LHCN-M2 (cell line): ENCODE results near the gene SPATA13. TPM values are rescaled to one million over a fixed set of nuclear protein-coding genes. Genes with fewer than 3 reads are reported as not detected.

Experiments used
- DNase-seq: peaks from one replicate; pipeline ENCODE4 v3.0.0-alpha.2; 2012; ENCODE audit warnings: low read depth
- total RNA-seq: library from RNA; depleted of rRNA; stranded (reverse); fragments of >200 nt; gene quantifications from 2 replicates; pipeline ENCODE4 v1.2.3, GENCODE V29; 2014

SPATA13 gene
- total RNA-seq, 1 experiment from 2014 or later, result 12.1 TPM

DNA sequence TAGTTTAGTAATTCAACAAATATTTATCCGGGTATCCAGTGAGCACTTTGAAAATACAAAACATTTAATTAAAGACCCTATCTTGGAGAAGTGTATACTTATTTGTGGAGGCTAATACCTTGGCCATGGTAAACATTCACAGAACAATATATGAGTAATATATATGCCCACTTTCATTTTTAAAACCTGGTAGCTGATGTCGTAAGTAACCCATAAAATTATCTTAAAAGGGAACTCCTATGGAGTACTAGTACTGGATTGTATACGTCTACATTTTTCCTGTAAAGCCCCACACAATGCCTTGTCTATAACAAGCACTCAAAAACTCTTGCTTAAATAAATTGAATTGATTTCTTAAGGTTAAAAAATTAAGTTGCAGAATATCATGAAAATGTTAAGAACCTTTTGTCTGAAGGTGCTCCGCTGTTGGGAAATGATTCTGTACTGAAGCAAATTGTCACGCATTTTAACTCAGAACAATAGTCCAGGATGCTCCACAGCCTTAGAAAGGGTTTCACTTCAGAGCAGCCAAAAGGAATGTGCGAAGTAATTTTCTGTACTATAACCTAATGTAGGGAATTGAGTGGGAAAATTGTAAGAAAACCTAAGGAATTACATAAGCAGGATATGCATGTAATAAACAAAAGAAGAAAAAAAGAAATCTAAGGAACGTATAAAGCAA lies 90.0 kb downstream of the SPATA13 start:
- no peak for DNase-seq

DNA sequence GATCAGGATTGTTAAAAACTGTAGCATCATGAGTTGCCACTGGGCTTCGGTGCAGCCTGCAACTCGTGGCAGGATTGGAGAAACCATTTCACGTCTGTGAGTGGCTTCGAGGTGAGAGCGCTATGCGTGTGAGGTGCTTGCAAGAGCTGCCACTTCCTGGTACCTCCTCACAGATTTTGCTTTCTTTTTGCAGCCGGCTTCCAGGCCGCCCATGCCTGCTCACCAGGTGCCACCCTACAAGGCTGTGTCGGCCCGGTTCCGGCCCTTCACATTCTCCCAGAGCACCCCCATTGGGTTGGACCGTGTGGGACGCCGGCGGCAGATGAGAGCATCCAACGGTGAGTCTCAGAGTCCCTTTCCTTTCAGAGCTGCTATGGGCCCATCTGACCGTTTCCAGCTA lies 91.0 kb downstream of the SPATA13 start:
- DNase-seq, result no peak

DNA sequence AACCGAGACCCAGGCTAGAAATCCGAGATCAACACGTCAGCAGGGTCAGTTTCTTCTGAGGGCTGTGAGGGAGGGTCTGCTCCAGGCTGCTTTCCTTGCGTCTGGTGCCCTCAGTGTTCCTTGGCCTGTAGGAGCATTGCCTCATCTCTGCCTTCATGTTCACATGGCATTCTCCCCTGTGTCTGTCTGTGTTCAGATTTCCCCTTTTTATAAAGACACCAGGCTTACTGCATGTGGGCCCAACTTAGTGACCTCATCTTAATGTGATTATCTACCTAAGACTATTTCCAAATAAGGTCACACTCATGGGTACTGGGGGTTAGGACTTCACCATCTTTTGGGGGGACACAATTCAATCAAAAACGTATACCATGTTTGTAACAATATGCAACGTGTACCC lies 91.6 kb downstream of the SPATA13 start:
- DNase-seq, result no peak

DNA sequence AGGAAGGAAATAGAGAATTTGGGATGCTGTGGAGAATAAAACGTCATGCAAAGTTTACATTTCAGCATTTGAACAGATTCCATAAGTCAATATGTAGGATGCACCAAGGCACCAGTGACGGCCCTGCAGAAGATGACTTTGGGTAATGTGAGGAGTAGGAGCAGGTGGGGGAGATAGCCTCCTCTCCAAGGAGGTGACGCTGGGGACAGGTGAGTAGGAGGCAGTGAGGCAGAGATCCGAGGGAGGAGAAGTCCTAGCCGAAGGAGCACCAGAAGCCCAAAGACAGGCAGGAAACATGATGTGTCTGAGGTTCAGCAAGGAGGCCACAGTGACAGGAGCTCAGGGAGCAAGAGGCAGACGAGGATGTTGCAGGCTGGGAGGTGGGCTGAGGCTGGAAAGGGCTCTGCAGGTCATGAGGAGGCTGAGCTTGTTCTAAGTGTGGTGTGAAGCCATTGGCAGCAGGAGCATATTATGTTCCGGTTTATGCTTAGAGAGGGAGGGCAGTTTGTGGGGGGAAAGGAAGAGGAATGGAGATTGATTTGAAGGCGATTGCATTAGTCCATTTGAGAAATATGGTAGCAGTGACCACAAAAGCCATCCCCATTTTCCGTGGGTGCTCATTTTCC lies 93.1 kb downstream of the SPATA13 start:
- no peak for DNase-seq

DNA sequence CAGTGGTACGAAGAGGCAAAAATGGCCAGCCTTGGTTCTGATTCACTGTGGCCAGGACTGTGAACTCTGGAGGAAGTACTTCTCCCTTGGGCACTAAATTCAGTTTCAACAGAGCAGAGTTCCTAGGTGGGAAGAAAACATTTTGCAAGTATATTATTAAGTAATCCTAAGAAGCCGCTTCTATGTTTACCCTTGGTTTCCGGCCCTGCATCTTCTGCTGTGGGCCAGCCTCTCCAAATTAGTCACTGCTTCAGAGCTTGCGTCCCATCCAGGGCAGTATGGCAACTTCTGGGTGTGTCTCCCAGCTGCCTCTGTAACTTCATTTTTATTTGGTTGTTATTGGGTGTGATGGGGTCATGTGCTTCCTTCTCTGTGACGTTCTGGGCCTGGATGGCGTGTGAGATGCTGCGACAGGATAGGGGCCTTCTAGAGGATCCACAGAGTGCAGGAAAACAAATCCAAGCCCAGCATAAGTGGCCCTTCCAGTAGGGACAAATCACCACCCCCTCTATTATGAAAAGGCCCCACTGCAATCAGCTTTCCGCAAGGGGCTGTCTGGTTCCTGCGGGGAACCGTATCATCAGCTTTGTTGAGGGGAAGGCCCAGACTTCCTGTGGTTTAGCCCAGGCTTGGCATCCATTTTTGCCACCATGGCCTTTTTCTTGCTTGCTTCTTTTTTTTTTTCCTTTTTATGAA lies 93.8 kb downstream of the SPATA13 start:
- no peak for DNase-seq

DNA sequence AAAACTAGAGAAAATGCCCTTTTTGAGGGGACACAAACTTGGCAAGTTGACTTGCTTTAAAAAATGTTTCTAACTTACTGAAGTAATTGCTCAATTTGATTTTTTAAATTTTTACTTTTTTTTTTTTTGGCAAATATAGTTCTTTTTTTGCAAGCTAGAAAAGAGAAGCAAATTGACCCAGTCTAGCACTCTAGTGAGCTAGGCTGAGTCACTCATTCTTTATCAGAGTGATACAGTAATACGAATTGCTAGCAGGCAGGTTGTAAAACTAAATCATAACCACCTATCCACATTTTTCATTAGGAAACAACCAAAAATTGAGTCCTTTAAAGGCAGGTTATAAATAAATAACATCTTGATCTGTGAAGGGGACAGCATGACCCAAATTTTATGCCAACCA lies 97.0 kb downstream of the SPATA13 start:
- DNase-seq, result no peak

DNA sequence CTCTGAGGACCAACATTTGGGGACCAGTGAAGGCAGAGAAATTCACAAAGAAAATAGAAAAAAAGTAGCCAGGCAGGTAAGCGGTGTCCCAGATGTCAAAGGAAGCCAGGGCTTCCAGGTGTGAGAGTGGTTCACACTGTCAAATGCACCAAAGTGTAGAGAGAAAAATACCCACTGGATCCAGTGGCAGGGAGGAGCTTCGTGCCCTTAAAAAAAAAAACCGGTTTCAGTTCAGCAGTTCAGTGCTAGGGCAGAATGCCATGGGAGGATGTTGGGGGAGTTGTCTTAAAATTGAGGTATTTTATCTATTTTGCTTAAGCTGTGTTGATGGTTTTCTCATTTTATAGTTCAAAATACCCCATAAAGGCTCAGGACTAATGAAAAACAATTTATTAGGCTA lies 101.0 kb downstream of the SPATA13 start:
- no peak for DNase-seq

DNA sequence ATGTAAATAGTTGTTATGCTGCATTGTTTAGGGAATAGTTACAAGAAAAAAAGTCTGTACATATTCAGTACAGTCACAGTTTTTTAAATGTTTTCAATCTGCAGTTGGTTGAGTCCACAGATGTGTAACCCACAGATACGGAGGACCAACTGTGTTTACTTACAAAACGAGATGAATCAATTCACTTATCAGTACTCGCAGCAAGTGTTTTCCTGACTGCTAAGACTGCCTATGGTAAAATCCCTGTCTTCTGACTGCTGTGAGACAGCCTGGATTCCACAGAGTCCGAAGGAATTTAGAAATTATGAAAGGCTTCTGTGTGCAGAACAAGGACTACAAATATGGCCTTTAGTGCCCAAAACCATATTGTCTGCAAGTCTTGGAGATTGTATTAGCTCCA lies 103.1 kb downstream of the SPATA13 start:
- DNase-seq, result no peak

DNA sequence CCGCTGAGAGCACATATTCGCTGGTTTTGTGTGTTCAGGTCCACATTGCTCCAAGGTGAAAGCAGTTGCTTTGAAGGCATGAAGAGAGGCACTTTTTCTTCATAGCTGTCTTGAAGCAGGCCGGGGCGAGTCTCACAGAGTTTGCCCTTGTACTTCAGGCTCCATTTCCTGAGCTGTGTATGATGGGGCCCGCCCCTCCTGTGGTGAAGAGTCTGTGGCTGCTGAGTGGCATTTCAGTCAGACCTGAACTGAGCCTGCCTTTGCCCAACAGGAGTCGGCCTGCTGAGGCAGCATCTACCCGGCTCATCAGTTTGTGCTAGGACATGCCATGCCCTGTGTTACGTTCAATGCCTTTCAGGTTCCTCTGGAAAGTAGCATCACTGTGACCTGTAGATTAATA lies 104.5 kb downstream of the SPATA13 start:
- no peak for DNase-seq

DNA sequence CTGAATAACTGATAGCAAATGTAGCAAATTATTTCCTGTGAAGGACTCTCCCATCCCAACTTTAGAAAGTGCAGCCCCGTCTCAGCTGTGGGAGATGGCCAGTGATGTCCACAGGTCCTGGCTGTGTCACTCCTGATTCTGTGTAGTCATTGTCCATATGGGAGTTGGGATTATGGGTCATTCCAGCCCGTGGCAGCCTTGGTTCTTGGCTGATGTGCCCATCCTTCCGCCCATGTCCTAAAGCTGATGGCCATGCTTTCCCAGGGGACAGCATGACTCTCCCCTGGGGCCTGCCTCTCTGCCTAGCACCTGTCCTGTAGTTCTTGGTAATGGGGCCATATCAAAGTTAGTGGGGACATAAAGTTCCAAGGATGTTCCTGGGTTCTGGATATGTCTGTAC lies 104.9 kb downstream of the SPATA13 start:
- no peak for DNase-seq

DNA sequence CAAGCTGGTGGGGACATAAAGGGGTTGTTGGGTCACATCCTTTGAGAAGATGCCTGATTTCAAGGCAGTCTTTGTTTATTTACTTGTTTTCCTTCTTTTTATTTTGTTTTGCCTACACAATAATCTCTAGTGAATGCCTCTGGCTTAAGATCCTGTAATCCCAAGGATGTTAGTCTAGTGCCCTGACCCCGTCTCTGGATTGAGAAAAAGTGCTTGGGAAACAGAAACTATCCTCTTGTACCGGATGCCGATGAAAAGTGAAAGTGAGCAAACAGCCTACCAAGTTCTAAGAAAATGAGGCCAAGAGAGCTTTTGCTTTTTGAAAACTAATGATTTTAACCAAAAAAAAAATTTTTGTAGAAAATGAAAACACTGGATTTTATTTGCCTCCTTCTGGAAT lies 106.8 kb downstream of the SPATA13 start:
- no peak for DNase-seq

DNA sequence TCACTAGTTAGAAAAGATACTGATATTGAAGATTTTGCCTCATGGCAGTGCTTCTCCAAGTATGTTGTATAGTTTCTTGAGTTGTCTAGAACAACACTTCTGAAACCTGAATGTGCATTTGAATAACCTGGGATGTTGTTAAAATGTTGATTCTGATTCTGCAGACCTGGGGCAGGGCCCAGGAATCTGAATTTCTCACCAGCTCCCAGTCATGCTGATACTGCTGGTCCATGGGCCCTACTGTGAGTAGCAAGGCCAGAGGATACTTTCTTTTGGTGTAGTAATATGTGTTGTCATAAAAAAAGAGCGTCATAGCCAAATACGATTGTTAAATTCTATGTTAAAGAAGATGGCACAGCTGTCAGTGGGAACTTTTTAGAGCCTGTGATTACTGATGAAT lies 107.3 kb downstream of the SPATA13 start:
- DNase-seq, result no peak

DNA sequence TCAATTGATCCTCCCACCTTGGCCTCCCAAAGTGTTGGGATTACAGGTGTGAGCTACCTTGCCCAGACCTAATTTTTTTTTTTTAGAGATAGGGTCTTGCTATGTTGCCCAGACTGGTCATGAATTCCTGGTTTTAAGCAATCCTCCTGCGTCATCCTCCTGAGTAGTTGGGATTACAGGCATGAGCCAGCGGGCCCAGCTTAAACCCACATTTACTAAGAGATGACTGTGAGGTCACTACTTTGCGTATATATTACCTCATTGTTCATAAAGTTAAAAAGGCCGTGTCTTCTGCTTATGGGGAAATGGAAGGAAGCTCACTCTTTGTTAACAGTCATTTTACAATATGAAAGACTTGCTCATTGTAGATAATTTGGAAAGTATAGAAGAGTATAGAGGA lies 109.3 kb downstream of the SPATA13 start:
- DNase-seq, result no peak

DNA sequence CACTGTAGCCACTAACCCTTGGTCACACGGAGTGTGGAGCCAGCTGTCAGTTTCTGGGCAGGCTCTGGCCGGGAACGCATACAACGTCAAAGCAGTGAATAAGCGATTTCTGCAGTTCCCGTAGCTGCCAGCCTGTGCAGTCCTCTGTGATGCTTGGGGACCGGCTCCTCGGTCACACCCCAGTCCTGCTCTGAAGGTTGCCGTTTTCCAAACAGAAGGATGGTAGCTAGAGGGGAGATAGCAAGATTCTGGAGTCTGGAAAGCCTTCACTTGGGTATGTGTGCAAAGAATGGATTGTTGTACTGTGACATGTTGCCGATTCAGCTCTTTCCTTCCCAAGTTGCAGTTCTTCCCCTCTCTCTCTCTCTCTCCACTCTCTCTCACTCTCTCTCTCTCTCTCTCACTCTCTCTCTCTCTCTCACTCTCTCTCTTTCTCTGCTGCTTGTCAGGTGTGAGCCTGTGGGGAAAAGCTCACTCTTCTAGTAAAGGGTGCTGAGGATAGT lies 110.2 kb downstream of the SPATA13 start:
- DNase-seq, result peak; percentile 60

DNA sequence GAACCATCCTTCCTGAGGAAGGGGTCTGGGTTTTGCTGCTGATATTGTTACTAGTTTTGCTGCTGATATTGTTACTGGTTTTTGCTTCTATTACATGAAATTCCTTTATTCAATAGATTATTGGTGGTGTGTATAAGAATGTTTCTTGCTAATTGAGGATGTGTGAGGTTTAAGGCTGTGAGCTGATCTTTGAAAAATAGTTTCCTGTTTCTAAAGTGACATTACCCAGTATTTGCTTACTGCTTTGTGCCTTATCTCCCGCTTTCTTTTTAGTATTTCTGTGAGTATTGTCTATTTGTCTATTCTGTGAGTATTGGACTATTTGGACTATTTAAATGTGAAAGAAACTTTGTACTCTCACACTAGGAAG lies 110.7 kb downstream of the SPATA13 start:
- DNase-seq, result no peak

DNA sequence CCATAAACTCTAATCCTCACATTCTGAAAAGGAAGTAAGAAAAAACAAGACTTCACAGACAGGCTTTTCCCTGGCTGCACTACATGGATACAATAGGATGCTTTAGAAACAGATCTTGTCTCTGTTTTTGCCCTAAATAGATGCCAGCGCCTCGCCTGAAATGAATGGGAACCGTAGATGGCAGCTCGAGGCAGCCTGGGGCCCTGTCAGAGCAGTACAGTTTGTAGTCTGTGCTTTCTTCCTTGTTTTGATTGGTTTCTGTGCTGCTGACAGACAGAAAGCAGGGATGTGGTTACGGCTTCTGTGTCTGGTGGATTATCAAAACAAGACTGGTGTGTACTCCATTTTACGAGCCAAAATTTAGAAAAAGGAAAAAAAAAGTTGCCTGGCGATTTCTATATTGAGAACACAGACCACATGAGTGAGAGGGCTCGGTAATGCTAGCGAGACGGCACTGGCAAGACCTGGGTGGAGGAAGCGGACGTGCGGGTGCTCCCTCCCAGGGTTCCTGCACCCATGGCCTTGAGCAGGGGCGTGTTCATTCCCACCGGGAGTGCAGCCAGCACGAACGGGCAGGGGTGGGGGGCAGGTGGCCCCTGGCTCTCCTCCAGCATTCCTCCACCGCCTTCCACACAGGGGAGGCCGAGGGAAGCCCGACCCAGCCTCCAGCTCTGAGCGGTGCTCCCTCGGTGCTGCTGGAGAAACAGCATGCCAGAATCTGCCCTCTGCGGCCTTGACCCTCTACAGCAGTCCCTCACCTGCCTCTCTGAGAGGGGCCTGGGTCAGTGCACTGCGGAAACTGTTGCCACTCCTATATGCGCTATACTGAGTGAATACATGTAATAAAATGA lies 111.3 kb downstream of the SPATA13 start:
- peak; percentile 77 for DNase-seq

DNA sequence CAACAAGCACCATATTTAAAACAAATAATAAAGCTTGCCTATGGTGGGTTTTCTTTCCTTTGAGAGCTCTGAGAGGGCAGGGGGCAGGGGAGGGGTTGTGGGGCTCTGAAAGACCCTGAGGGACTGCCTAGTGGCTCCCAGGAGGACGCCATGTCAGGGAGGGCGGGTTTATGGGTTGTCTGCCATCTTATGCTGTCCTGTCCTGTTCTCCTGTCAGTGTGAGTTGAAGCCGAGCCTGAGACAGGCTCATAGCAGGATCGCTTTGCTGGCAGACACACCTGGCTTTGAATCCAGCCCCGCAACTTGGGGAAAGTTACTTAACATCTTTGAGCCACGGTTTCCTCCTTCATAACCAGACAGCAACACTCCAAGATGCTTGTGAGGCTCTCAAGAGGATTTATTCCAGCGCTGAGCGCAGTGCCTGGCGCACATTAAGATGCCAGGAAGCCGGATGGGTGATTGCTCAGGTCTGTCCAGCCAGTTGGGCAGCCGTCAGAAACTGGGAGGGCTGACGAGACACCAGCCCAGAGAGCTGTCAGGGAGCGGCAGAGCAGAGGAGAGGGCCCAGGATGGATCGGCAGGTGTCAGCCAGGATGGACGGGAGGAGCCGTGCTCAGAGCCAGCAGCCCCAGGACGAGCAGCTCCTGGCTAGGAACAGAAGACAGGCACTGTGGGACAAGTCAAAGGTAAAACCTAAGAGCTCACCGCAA lies 112.1 kb downstream of the SPATA13 start:
- no peak for DNase-seq

DNA sequence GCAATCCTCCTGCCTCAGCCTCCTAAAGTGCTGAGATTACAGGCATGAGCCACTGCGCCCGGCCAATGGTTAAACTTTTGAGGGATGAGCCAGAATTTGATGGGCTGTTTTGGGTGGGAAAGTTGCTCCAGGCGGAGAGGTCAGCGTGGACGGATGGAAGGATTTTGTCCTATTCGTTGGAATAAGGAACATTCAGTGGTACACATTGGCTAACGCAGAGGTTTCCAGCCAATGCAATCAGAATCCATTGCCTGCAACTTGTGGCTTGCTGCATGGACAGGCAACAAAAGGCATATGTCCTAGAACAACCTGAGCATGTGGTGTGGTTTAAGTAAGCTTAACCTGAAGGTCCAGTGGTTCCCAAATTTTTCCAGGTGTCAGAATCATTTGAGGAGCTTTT lies 113.4 kb downstream of the SPATA13 start:
- no peak for DNase-seq

DNA sequence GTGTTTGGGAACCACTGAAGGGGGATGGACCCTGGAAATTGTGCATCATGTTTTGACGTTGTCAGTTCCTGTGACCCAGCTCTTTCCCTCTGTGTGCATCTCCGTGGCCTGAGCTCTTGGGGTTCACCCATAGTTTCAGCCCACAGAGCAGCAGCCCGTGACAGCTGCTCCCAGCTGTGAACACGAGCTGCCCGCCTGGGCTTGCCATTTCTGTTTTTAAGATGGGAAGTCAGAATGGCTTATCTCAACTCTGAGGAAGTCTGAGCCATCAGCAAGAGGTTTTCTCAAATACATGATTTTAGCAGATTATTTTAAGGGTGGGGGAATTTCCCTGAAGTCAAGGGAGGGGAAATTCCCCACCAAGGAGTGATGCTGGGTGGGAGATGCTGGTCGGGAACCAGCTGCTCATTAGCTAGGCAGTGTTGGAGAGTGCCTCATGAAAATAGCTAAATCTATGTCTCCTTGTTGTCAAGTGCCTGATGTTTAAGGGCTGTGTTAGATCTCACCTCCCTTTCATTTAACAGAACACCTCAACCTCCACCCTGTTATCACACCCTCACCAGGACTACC lies 114.0 kb downstream of the SPATA13 start:
- peak; percentile 55 for DNase-seq

DNA sequence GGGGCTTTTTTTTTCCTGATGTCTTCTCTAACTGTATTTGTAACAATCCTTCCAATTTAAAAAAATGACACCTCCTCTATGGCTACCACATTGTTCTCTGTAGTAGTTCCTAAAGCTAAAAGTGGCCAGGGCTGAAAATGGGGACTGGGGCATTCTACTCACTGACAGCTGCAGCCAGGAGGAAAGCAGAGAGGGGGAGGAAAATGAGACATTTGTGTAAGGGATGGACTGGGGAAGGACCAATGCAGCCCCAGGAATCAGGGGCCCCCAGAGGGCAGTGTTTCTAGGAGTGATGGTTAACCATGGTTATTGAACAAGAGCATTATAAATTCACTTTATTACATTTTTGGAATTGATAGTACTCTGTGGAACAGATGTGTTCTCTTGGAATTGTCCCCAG lies 114.5 kb downstream of the SPATA13 start:
- peak; percentile 24 for DNase-seq

DNA sequence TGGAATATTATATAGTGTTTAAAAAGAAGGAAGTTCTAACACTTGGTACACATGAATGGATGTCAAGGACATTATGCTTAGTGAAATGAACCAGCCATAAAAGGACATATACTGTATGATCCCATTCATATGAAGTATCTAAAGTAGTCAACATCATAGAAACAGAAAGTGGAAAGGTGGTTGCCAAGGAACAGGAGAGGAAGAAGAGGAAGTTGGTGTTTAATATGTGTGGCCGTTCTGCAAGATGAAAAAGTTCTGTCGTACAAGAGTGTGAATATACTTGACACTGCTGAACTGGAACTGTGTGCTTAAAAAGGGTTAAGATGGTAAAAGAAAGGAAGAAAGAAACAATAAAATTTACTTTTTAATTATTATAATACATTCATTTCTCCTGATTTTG lies 115.8 kb downstream of the SPATA13 start:
- no peak for DNase-seq
